ENCODE data around the gene TOMM40. TPM values are rescaled to one million over a fixed set of nuclear protein-coding genes. Genes with fewer than 3 reads are reported as not detected.

The TOMM40 gene
- total RNA-seq, 2 experiments from 2014 or later: 25.4 to 26.8 TPM

- Histone ChIP-seq H3K4me1 (ENCODE audit: insufficient read depth, low read length) (peaks cover 24% of the 10 kb centered on the region), H3K36me3 (ENCODE audit: insufficient read depth, low read length) (peaks cover 50% of the 10 kb centered on the region), H3K4me3 (ENCODE audit: low read length) (no peak overlapping the region), H3K27ac (ENCODE audit: low read depth in 1 of 2, low read length in 2 of 2) (no peak overlapping the region), H3K9me3 (ENCODE audit: control insufficient read depth in 1 of 2, insufficient read depth in 1 of 2, low read length in 2 of 2) (no peaks in the 10 kb centered on the region), H3K27me3 (ENCODE audit: control insufficient read depth in 1 of 2, insufficient read depth in 2 of 2, low read length in 2 of 2) (no peaks in the 10 kb centered on the region)
- H3K4me3 Mint-ChIP-seq: no peak overlapping the region
- H3K9me3 Mint-ChIP-seq: no peaks in the 10 kb centered on the region
- no peak for DNase-seq
- H3K27ac Mint-ChIP-seq: no peak overlapping the region
- peaks cover 25% of the 10 kb centered on the region for H3K4me1 Mint-ChIP-seq (ENCODE audit: low read depth)
- CTCF ChIA-PET: no interaction called here
- TF ChIP-seq, protein P1, sequence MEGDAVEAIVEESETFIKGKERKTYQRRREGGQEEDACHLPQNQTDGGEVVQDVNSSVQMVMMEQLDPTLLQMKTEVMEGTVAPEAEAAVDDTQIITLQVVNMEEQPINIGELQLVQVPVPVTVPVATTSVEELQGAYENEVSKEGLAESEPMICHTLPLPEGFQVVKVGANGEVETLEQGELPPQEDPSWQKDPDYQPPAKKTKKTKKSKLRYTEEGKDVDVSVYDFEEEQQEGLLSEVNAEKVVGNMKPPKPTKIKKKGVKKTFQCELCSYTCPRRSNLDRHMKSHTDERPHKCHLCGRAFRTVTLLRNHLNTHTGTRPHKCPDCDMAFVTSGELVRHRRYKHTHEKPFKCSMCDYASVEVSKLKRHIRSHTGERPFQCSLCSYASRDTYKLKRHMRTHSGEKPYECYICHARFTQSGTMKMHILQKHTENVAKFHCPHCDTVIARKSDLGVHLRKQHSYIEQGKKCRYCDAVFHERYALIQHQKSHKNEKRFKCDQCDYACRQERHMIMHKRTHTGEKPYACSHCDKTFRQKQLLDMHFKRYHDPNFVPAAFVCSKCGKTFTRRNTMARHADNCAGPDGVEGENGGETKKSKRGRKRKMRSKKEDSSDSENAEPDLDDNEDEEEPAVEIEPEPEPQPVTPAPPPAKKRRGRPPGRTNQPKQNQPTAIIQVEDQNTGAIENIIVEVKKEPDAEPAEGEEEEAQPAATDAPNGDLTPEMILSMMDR (IDR thresholded peaks at IDR 0.05): no peak
- no peak for ATAC-seq (ENCODE audit: poor library complexity)
- H3K27me3 Mint-ChIP-seq: no peaks in the 10 kb centered on the region
- H3K36me3 Mint-ChIP-seq (ENCODE audit: low read depth): peaks cover 59% of the 10 kb centered on the region
- intact Hi-C loops (cut with DNase I, micrococcal nuclease): no loop called here
- POLR2A ChIA-PET: no interaction called here
Measured at GRCh38 chr19:44894052-44894400, 3.0 kb downstream of the TOMM40 start.

GRCh38 chr19:44894946-44895345 lies 3.9 kb downstream of the TOMM40 start:
- Mint-ChIP-seq H3K27me3 (no peaks in the 10 kb centered on the region), H3K4me3 (no peak overlapping the region), H3K9me3 (no peaks in the 10 kb centered on the region), H3K4me1 (ENCODE audit: low read depth) (peaks cover 25% of the 10 kb centered on the region), H3K36me3 (ENCODE audit: low read depth) (peaks cover 68% of the 10 kb centered on the region), H3K27ac (no peak overlapping the region)
- no peak overlapping the region for H3K4me3 ChIP-seq (ENCODE audit: low read length)
- no peak overlapping the region for H3K27ac ChIP-seq (ENCODE audit: low read depth in 1 of 2, low read length in 2 of 2)
- intact Hi-C loops (cut with DNase I, micrococcal nuclease): no loop called here
- DNase-seq: no peak
- H3K4me1 ChIP-seq (ENCODE audit: insufficient read depth, low read length): peaks cover 18% of the 10 kb centered on the region
- H3K9me3 ChIP-seq (ENCODE audit: control insufficient read depth in 1 of 2, insufficient read depth in 1 of 2, low read length in 2 of 2): no peaks in the 10 kb centered on the region
- no peak for ATAC-seq (ENCODE audit: poor library complexity)
- no peaks in the 10 kb centered on the region for H3K27me3 ChIP-seq (ENCODE audit: control insufficient read depth in 1 of 2, insufficient read depth in 2 of 2, low read length in 2 of 2)
- TF ChIP-seq, protein P1 (IDR thresholded peaks at IDR 0.05): no peak
- ChIA-PET POLR2A (no interaction called here), CTCF (interaction anchor here (0.6 kb wide), 1 partner anchor 1895 kb away, joined by 3 read pairs; no protein-coding TSS in a partner anchor)
- H3K36me3 ChIP-seq (ENCODE audit: insufficient read depth, low read length): peaks cover 55% of the 10 kb centered on the region

DNA sequence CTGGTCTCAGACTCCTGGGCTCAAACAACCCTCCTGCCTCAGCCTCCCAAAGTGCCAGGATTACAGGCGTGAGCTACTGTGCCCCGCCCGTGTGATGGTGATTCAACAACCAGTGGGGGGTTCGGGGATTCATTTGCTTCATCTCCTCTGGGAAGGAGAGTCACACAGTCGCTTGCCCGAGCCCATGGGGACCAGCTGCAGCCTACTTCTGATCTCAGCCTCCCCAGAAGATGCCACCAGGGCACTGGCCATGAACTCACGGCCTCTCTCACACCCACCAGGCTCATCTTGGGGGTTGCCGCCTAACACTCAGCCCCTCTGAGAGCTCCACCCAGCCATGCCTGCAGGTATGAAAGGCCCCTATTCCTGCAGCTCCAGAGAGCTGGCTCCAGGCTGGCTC lies 6.8 kb downstream of the TOMM40 start:
- CTCF ChIA-PET: no interaction called here
- Mint-ChIP-seq H3K36me3 (ENCODE audit: low read depth) (peaks cover 78% of the 10 kb centered on the region), H3K27ac (no peak overlapping the region), H3K4me1 (ENCODE audit: low read depth) (peaks cover 2% of the 10 kb centered on the region), H3K9me3 (no peaks in the 10 kb centered on the region), H3K27me3 (no peaks in the 10 kb centered on the region), H3K4me3 (no peak overlapping the region)
- ATAC-seq (ENCODE audit: poor library complexity) (no peak), DNase-seq (no peak)
- TF ChIP-seq, protein P1 (IDR thresholded peaks at IDR 0.05): no peak
- Histone ChIP-seq H3K4me1 (ENCODE audit: insufficient read depth, low read length) (no peaks in the 10 kb centered on the region), H3K27me3 (ENCODE audit: control insufficient read depth in 1 of 2, insufficient read depth in 2 of 2, low read length in 2 of 2) (no peaks in the 10 kb centered on the region), H3K9me3 (ENCODE audit: control insufficient read depth in 1 of 2, insufficient read depth in 1 of 2, low read length in 2 of 2) (no peaks in the 10 kb centered on the region), H3K27ac (ENCODE audit: low read depth in 1 of 2, low read length in 2 of 2) (no peak overlapping the region), H3K36me3 (ENCODE audit: insufficient read depth, low read length) (peaks cover 67% of the 10 kb centered on the region), H3K4me3 (ENCODE audit: low read length) (no peak overlapping the region)
- POLR2A ChIA-PET: no interaction called here
- intact Hi-C loops (cut with DNase I, micrococcal nuclease): no loop called here
